NCI-H1694 treated with DMSO at 0.1 percent for 48 hours (cell line): ENCODE measurements around the gene MOCOS.
"Not testable (repeated sequence)": the region's sequence is repeated elsewhere in the genome, so short reads cannot be mapped to it uniquely, and the experiment has no call there.

Source experiments
- DNase-seq: peaks from one replicate; lab custom pipeline; 2025; lab: John Stamatoyannopoulos, UW

Gene MOCOS

DNA sequence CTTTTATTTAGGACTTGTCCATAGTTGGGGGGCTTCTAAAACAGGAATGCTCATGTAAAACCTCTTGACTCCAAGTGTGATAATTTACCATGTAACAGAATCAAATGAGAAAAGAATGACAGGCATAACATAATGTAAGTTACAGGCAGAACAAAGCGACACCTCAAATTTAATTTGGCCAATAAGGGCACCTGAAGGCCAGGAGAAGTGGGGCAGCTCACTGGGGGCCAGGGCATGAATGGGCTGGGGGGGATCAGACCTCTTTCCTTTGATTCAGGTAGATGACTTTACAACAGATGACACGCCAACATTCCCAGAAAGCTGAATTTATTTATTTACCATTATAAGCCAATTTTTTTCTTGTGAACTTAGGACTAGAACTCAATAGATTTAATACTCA lies 14.5 kb downstream of the MOCOS start:
- no peak for DNase-seq

GRCh38 chr18:36203360-36203895 lies 16.1 kb downstream of the MOCOS start:
- DNase-seq: no peak

GRCh38 chr18:36205166-36205565 lies 17.9 kb downstream of the MOCOS start:
- DNase-seq: no peak

GRCh38 chr18:36207303-36207702 lies 20.0 kb downstream of the MOCOS start:
- DNase-seq: no peak

DNA sequence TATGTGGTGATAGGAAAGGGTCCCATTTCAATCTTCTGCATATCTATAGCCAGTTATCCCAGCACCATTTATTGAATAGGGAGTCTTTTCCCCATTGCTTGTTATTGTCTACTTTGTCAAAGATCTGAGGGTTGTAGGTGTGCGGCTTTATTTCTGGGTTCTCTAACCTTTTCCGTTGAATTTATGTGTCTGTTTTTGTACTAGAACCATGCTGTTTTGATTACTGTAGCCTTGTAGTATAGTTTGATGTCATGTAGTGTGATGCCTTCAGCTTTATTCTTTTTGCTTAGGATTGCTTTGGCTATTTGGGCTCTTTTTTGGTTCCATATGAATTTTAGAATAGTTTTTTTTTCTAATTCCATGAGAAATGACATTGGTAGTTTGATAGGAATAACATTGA lies 20.7 kb downstream of the MOCOS start:
- DNase-seq: not testable (repeated sequence)

GRCh38 chr18:36211612-36212065 lies 24.3 kb downstream of the MOCOS start:
- no peak for DNase-seq

GRCh38 chr18:36212301-36213171 lies 25.2 kb downstream of the MOCOS start:
- DNase-seq: no peak

GRCh38 chr18:36214811-36215210 lies 27.5 kb downstream of the MOCOS start:
- no peak for DNase-seq

DNA sequence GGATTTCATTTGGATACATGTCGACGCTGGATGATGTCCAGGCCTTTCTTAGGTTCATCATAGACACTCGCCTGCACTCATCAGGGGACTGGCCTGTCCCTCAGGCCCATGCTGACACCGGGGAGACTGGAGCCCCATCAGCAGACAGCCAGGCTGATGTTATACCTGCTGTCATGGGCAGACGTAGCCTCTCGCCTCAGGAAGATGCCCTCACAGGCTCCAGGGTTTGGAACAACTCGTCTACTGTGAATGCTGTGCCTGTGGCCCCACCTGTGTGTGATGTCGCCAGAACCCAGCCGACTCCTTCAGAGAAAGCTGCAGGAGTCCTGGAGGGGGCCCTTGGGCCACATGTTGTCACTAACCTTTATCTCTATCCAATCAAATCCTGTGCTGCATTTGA lies 28.3 kb downstream of the MOCOS start:
- no peak for DNase-seq

DNA sequence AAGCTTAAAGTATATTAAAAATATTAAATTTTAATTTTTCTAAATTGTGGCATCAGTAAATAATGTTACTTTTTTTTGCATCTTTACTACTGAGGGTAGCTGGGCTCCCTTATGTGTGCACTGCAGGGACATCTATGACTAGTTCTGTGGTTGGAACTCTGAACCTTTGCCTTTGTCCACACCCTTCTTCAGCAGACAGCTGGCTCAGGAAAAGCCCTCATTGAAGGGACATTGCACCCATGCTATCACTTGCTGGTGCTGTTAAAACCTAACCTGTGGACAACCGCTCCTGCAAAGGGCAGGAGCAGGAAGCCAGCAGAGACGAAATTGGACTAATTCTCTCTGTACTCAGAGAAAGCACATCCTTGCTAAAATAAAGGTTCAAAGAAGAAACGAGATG lies 30.1 kb downstream of the MOCOS start:
- no peak for DNase-seq

DNA sequence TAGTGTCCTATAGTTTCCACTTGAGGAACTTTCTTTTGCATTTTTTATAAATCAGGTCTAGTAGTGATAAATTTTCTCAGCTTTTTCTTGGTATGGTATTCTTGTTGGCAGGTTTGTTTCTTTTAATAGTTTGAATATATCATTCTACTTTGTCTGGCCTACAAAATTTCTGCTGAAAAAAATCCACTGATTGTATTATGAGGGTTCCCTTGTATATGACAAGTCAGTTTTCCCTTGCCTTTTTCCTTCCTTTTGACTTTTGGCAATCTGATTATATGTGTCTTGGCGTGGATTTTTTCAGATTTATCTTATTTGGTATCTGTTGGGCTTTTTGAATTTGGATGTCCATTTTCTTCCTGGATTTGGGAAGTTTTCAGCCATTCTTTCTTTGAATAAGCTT lies 41.9 kb downstream of the MOCOS start:
- no peak for DNase-seq

DNA sequence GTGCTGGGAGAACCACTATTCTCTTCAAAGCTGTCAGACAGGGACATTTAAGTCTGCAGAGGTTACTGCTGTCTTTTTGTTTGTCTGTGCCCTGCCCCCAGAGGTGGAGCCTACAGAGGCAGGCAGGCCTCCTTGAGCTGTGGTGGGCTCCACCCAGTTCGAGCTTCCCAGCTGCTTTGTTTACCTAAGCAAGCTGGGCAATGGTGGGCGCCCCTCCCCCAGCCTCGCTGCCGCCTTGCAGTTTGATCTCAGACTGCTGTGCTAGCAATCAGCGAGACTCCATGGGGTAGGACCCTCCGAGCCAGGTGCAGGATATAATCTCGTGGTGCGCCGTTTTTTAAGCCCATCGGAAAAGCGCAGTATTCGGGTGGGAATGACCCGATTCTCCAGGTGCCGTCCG lies 53.2 kb downstream of the MOCOS start:
- not testable (repeated sequence) for DNase-seq

- no peak for DNase-seq
These were observed 54.5 kb downstream of the MOCOS start for GRCh38 chr18:36241831-36242230.

DNA sequence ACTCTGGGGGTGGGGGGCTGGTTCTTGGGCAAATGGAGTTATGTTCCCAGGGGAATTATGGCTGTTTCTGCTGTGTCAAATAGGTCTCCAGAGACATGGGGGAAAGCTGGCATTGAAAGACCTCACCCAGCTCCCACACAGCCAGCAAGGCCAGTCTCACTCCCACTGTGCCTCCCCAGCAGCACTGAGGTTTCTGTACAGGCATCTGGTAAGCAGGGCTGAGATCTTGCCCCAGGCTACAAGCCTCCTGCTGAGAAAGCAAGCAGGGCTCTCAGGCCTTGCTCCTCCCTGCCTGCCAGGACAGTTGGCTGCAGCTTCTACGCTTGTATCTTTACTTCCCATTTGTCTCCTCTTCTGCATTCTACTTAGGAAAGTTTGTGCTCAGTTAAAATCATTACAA lies 59.7 kb downstream of the MOCOS start:
- no peak for DNase-seq

- DNase-seq: no peak
These were observed 62.1 kb downstream of the MOCOS start for GRCh38 chr18:36249392-36249791.

GRCh38 chr18:36250827-36251226 lies 63.5 kb downstream of the MOCOS start:
- DNase-seq: no peak

DNA sequence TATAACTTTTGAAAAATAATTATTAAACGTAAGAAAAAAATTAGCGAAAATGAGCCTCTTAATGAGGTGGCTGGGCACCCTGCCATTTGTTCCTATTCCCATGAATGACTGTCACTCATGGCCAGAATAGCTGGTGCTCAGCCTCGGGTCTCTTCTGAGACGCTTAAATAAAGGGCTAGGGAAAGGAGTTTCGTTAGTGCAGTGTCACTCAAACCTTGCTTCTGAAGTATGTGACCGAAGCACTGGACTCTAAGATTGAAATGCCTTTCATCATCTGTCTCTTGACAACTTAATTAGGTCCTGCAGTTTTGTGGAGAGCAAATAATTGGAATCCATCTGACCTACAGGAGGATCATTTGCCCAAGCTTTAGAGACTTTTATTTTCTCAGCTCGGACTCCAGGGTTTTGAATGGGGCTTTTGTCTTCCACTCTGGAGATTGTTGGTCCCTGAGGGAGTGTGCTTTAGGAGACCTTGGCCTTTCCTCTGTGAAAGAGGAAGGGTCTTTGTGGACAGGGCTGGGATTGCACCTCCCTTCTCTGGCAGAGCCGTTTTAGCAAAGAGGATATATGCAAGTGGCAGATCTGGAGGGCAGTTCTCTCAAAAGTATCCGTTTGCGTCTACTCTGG lies 67.9 kb downstream of the MOCOS start:
- DNase-seq: no peak

DNA sequence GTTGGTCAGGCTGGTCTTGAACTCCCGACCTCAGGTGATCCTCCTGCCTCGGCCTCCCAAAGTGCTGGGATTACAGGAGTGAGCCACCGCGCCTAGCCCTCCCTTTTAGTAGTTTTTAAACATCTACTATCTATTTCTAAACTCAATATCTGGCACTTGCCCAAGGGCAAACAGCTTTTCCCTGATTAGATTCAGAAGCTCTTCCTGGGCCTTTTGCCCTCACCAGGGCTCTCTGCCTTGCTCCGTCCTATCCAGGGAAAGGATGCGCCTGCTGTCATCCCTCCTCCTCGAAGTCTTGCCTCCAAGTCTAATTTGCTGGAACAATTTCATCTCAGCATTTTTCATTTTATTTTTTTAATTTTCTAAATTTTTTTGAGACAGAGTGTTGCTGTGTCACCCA lies 68.8 kb downstream of the MOCOS start:
- no peak for DNase-seq

GRCh38 chr18:36262971-36263370 lies 75.7 kb downstream of the MOCOS start:
- DNase-seq: no peak

DNA sequence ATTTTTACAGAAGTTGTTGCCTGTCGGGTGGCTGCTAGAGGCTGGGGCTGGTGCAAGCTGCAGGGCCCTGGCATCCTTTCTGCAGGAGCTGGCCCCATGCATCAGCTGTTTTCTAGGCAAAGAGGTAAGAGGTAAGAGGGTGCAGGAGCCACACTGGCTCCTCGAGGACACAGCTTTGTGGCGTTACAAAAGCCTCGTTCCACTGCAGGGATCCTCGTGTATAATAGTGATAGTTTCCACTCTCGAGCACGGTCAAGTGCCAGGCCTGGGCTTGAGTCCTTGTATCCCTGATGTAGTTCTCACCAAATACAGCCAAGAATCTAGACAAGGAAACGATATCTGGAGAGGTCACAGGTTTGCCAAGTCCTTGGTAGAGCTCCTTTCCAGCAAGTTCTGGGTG lies 77.0 kb downstream of the MOCOS start:
- DNase-seq: no peak

DNA sequence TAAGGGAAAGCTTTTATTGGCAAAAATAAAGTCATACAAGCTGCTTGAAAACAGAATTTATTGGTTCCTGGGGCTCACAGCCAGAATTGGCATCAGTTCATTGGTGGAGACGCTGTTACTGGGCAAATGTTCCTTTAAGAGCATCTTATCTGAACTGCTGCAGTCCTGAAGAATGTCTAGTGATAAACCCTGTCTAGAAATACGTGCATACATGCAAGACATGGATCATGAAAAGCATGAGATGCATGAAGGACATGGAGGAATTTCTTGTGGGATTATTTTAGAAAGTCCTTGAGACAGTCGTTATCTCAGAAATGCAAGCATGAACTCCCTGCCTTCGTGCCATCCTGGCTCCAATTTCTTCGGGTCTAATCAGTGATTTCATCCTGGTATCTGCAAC lies 77.7 kb downstream of the MOCOS start:
- DNase-seq: no peak

- DNase-seq: no peak
These were observed 81.9 kb downstream of the MOCOS start for GRCh38 chr18:36269157-36269556.

- no peak for DNase-seq
These were observed 83.9 kb downstream of the MOCOS start for GRCh38 chr18:36271153-36271552.
